HG02588 (cell line): ENCODE measurements around the gene NLN.
"Not testable (repeated sequence)": the region's sequence is repeated elsewhere in the genome, so short reads cannot be mapped to it uniquely, and the experiment has no call there.

Experiments used
- ATAC-seq: cut with Tn5 transposase; IDR thresholded peaks from one replicate; pipeline ENCODE4 v1.9.1; 2021; ENCODE audit warnings: mild to moderate bottlenecking, moderate library complexity; ENCODE audit not compliant: unreplicated experiment

Gene NLN

GRCh38 chr5:65805089-65805488 lies 83.1 kb downstream of the NLN start:
- no peak for ATAC-seq

GRCh38 chr5:65807494-65807893 lies 85.5 kb downstream of the NLN start:
- ATAC-seq: not testable (repeated sequence)

GRCh38 chr5:65808251-65808741 lies 86.3 kb downstream of the NLN start:
- no peak for ATAC-seq

GRCh38 chr5:65808818-65809217 lies 86.8 kb downstream of the NLN start:
- no peak for ATAC-seq

GRCh38 chr5:65809817-65810531 lies 88.0 kb downstream of the NLN start:
- ATAC-seq: no peak

- no peak for ATAC-seq
Observed at GRCh38 chr5:65811004-65811403, 89.0 kb downstream of the NLN start.

GRCh38 chr5:65811885-65812284 lies 89.9 kb downstream of the NLN start:
- ATAC-seq: no peak

GRCh38 chr5:65812648-65813047 lies 90.6 kb downstream of the NLN start:
- ATAC-seq: no peak

- ATAC-seq: no peak
Observed at GRCh38 chr5:65813174-65813573, 91.2 kb downstream of the NLN start.

GRCh38 chr5:65815161-65815560 lies 93.2 kb downstream of the NLN start:
- ATAC-seq: no peak

GRCh38 chr5:65816729-65817128 lies 94.7 kb downstream of the NLN start:
- no peak for ATAC-seq

GRCh38 chr5:65817931-65818330 lies 95.9 kb downstream of the NLN start:
- ATAC-seq: no peak

- ATAC-seq: no peak
Observed at GRCh38 chr5:65818592-65818991, 96.6 kb downstream of the NLN start.

- ATAC-seq: no peak
Observed at GRCh38 chr5:65819215-65819904, 97.4 kb downstream of the NLN start.

GRCh38 chr5:65819905-65820240 lies 97.9 kb downstream of the NLN start:
- ATAC-seq: no peak

- ATAC-seq: no peak
Observed at GRCh38 chr5:65820373-65820772, 98.4 kb downstream of the NLN start.

GRCh38 chr5:65821966-65822365 lies 100.0 kb downstream of the NLN start:
- ATAC-seq: no peak

GRCh38 chr5:65822710-65823109 lies 100.7 kb downstream of the NLN start:
- ATAC-seq: no peak

GRCh38 chr5:65823204-65823603 lies 101.2 kb downstream of the NLN start:
- no peak for ATAC-seq

GRCh38 chr5:65823845-65824445 lies 101.9 kb downstream of the NLN start:
- ATAC-seq: no peak

- peak; percentile 62 for ATAC-seq
Observed at GRCh38 chr5:65825408-65826328, 103.7 kb downstream of the NLN start.
